Stimulated activated CD4-positive, alpha-beta T cell treated with anti-CD3 and anti-CD28 coated beads, Interleukin-2, amount 100 ng/mL, for 24 hours (primary cell): ENCODE measurements around the gene PARP12.

Experiments
- DNase-seq, 2 donors: peaks; one replicate each; pipeline ENCODE4 v3.0.0-alpha.2; 2020

The PARP12 gene

DNA sequence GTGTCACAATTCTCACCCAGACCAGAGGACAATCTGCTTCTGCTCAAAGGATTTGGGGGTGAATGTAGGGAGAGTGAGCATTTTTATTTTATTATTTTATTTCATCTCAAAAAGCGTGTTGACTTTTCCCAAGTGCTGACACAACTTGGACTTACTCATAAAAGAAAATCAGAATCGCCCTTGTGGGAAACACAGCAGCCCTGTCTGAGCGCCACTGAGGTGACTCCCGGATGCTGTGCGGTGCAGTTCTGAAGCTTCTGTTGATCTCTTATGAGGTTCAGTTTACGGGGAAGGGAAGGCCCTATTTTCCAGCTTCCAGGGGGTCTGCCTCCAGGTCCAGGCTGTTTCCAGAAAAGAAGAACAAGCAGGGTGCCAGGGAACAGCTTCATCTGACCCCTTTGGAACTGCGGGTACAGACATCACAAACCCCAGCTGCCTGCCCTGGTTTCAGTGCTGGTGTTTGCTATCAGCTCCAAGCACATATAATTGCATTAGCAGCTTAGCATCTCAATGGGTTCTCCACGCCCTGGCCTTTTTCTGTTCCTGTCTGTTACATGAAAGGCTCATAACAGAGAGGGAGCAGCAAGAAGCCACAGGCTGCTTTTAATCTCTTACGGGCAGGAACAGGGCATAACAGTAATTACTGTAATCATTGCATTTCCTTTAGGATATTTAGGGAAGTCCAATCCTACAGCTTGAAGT lies 52.4 kb downstream of the PARP12 start:
- DNase-seq: no peak

DNA sequence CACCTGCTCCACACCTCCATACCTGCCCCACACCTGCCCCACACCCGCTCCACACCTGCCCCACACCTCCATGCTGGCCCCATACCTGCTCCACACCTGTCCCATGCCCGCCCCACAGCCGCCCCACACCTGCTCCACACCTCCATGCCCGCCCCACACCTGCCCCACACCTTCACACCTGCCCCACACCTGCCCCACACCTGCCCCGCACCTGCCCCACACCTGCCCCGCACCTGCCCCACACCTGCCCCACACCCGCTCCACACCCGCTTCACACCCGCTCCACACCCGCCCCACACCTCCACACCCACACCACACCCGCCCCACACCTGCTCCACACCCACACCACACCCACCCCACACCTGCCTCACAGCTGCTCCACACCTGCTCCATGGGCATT lies 53.0 kb downstream of the PARP12 start:
- no peak for DNase-seq

DNA sequence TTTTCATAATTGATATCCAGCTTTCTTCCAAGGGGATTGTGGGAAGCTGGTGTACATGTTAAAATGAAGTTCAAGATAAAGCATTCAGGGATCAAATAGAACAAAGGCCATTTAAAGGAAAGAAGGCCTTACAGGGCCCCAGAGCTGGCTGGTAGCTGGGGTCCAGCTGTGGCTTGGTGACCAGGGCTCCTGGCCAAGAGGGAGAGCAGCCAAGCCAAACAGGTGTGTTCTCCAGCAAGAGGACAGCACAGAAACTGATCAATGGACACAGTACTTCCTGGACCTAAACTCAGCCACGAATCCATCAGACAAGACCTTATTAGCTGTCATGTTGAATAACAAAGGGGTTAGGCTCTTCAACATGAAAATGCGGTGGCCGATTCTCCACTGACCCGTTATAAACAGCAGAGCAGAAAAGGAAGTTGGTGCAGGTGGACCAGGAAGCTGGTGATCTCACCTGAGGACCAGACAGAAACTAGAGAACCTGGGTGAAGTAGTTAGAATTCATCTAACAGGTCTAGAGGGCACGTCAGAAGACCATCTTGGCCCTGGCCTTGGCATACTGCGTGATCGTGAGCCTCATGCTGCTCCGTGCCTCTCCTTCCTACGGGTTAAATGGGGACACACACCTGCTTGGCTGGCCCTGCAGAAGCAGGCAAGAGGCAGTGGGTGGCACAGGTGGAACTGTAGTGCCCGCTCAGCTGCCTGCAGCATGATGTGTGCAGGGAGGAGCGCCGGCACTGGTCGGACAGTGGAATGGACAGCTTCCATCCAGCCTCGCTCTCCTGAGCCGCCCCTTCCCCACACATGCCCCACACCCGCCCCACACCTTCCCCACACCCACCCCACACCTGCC lies 53.8 kb downstream of the PARP12 start:
- no peak for DNase-seq

DNA sequence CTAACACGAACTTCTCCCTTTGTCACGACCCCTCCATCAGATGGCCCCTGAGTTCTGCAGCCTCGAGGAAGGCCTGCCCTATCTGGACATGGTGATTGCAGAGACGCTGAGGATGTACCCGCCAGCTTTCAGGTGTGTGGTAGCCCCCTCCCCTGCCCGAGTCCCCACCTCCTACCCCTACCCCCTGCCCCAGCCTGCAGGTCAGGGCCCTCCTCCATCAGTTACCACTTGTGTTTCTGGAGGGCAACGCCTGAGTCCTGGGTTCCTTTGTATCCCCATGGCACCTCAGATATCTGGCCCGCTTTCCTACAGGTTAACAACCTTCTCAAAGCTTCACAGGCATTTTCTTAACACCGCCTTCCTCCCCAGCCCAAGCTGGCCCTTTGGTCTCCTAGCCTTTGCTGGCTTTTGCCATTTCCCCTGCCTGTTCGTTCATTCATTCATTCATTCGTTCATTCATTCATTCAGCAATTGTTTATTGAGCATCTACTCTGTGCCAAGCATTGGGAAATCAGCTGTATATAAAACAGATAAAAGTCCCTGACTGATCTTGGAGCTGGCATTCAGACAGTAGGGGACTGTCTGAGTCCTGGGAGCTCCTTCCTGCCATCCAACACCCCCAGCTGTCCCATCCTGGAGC lies 55.6 kb downstream of the PARP12 start:
- DNase-seq: no peak

DNA sequence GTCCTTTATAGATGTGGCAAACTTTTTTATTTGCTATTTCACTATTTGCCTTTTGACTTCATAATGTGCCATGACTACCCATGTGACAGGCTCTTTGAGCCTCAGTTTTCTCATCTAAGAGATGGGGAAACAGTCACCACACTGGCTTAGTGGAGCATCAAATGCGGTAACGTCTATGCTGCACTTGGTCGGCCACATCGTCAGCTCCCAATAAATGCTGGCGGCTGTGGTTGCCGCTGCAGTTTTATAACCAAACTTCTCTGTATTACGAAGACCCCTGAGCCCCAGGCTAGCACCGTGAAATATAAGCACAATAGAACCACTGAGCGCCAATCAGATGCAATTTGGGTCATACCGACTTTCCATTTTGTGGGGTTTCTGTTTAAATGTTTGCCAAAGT lies 56.2 kb downstream of the PARP12 start:
- DNase-seq: no peak

DNA sequence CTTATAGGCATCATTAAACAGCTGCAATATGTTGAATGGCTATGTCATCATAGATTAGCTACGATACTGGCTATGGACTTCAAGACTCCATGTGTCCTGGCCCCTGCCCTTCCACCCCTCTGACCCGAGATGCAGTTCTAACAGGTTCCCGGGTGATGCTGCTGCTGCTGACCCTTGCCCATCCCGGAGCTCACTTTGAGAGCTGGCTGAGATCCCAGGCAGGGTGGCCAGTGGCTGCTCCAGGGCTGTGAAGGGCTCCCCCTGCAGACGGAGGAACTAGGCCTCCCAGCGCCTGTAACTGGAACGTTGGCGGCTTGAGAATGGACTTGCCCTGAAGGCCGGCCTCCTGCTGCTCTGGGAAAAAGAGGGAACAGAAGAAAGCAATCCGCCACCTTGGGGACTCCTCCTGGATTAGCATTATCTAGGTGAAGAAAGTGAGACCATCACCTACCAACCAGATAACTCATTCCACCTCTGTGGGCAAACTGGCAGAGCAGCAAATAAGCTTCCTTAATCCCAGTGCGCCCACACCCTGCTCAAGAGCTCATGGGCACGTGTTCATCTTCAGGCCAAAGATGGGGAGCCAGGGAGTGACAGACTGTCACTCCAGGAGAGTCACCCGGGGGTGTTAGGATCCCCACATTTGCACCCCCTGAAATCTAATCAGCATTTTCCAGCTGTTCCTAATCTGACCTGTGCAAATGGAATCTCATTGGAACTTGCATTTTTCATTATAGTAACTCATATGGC lies 56.8 kb downstream of the PARP12 start:
- DNase-seq: no peak

DNA sequence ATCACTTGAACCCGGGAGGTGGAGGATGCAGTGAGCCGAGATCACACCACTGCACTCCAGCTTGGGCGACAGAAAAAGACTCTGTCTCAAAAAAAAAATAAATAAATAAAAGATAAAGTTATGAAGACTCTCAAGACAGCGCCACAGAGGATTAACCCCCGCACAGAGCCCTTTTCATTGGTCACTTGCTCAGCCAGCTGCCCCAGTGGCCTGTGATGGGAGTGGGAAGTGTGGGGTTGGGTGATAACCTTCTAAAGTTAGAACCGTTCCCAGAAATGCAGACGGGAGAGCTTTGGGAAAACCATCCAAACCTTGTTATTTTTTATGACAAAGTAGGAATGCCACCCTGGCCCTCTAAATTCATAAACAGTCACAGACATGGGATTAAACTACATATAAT lies 57.4 kb downstream of the PARP12 start:
- DNase-seq: no peak

DNA sequence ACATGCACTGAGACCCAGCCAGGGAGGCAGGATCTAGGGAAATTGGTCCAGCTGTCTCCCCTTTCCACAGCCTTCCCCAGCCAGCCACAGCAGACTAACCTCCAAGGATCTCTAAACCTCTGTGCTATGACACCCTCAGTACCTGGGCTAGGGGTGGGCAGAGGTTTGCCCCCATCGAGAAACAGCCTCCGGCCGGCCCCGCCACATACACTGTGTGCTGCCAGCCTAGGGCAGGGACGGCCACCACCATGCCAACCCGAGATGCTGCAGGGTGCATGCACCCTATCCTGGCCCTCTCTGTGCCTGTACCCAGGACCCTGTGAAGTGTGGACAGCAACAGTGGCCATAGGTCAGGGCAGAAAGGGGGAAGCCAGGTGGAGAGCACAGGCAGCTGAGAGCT lies 58.1 kb downstream of the PARP12 start:
- no peak for DNase-seq

DNA sequence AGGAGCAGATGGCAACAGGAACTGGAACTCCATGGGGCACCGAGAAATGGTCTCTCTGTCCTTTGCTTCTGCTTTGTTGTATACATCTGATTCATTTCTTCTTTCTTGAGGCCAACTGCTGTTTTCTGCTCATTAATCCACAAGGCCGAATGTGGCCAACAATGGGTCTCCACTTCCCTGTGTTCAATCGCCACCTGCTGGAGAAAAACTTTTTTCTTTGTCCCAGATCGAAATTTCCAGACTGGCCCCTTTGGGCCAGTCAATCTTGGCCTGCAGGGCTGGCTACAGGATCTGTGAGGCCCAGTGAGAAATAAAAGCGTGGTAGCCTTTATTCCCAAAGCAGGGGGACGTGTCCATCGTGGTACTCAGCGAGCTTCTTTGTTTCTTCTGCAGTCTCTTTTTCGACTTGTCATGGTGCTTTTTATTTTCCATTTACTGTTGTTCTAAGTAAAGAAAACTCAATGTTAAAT lies 58.8 kb downstream of the PARP12 start:
- peak; percentile 12 to 25 for DNase-seq

DNA sequence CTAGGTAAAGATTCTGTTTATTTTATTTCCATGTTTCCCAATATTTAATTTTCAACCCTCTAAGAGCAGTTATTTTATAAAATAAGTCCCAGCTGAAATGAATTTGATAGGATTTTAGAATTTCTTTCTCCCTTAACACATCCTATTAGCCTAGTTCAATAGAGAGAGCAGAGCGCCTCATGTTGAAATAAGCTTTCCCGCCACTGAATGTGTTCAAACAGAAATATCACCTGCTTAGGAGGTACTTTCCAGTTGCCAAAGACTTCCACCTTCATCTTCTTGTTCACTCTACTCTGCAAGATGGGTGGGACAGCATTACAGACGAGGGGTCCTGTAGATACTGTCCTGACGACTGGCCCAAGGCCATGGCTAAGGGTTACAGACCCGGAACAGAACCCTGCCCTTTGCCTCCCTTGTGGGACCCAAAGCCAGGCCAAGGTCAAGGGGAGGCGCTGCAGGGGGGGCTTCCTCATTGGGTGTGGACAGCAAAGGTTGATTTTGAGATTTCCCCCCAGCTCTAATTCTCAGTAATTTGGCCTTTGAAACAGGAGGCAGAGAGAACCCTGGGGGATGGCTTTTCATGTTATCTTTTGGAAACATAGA lies 62.0 kb downstream of the PARP12 start:
- no peak for DNase-seq

DNA sequence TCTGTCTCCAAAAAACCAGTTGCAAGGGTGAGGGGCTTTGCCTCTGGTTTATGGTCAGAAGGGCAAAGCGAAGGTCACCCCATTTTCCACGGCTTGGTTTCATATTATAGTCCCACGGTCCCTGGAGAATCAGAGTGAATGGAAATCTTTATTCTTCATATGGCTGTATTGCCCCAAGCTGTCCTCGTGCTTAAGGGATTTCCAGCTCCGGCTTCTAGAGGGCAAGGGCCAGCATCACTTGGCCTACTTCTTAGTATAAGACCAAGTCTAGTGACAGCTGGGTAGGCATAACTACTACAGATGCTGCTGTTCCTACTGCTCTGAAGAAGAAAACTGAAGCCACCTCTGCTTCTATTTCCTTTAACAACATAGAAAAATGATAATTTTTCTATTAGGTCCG lies 63.2 kb downstream of the PARP12 start:
- DNase-seq: no peak

DNA sequence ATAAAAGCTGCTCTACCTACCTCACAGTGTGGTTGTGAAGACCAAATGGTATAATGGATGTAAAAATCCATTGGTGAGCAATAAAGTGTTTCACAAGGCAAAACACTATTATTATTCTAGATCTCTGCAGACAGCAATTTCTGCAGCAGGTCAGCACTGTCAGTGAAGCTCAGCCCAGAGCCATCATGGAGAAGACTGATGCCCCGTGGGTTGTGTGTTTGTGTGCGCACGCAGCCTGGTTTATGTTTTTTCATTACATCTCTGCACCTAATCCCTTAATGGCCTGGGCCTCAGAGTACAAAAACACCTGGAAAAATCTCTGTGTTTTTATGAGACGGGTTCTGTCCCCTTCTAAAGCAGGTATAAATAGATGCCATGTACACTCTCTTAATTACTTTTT lies 64.2 kb downstream of the PARP12 start:
- no peak for DNase-seq

DNA sequence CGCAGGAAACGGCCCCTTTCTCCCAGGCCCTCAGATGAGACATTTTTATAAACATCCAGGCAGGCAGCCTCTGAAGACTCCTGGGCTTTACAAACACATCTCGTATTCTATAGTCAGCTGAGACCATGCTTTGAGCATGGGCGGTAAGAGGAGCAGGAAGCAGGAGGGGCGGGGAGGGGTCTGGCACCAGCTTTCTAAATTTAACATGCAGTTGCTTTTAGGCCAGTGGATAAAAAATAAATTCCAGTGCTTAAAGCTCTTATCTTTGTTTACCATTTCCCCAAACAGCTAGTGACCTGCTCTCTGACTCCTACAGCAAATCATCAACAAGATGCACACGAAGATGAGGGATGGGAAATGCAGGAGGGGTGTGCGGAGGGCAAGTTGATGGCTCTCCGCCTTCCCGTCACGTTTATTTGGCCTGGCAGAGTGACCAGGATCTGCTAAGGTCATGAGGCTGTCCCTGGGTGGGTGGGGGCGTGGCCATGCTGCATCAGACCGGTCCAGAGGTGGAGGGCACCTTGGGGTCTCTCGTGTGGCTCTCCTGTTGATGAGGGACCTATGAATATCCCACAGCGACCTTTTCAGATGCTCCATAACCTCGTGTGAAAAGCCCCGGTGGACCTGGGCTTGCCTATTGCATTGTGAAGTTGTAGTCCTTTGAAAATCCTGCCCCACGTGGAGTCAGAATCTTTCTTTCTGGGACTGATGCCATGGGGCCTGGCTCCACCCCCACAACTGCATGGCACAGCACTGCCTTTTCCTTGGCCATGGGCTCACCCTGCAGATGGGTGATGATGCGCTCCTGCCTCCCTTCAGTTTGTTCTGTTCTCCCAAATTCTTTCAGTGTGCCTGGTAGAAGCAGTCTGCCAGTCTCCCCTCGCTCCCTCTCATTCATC lies 67.5 kb downstream of the PARP12 start:
- no peak for DNase-seq

DNA sequence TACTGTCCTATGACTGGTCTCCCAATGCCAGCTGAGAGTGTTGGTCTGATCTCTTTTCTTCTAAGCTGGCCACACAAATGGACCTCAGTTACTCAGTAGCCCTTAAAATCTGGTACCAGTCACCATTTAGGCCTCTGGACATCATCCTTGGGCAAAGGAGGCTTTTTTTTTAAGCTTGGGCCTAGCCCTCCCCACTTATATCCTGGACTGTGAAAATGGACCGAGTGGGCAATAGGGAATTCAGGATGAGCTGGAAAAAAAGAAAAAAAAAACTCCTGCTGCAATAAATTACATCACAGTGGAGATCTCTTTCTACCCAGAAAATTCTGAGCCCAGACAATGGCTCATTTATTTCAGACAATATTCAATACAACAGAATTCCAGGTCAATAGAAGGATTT lies 68.4 kb downstream of the PARP12 start:
- DNase-seq: no peak

DNA sequence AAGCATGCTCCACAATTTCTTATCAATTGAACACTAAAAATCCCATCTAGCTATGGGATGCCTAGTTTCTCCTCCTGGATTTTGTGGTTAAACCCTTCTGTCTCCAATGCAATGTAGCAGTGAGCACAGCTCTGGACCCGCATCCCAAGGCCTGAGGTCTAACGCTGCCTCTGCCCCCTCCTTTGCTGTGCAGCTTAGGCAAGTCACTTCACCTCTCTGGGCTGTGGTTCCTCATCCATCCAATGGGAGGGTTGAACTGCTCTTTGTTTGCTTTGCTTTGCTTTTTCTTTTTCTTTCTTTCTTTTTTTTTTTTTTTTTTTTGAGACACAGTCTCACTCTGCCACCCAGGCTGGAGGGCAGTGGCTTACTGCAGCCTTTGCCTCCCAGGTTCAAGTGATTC lies 69.2 kb downstream of the PARP12 start:
- DNase-seq: no peak

DNA sequence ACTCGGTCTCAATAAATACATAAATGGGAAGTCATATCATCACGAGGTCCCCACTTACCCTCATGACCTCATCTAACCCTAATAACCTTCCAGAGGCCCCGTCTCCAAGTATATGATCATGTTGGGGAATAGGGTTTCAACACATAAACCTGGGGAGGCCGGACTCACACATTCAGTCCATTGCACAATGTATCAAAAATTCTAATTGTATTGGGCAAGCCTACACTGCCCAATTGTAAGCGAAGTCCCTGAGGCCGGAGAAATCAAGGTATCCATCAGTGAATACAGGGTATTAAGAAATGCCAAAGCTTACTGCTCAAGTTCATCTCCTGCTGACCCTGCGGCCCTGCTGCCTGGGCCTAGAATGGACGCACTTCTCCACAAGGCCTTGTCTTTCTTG lies 69.6 kb downstream of the PARP12 start:
- no peak for DNase-seq

DNA sequence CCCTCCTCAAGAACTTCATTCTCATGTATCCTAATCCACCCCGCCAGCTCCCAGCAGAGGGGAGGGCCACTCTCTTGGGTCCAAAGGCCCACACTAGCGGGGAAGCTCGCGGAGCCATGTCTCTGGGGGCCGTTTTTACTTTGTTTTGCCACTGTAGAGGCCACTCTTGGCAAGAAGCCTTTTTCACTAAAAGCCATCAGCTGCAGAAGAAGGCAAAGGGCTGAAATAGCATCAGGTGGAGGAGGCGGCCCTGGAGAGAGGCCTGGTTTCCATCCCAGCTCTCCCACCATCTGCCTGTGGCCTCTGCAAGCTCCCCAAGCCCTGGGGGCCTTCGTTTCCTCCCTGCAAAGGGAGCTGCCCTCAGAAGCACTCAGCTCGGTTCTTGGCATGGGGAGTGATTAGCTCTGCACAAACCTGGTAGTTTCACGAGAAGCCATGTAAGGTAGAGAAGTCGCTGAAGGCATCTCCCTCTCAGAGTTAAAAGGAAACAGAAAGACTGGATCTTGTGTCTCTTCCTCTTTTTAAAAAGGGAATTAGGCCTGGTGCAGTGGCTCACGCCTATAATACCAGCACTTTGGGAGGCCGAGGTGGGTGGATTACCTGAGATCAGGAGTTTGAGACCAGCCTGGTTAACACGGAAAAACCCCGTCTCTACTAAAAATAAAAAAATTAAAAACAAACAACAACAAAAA lies 70.3 kb downstream of the PARP12 start:
- no peak for DNase-seq

DNA sequence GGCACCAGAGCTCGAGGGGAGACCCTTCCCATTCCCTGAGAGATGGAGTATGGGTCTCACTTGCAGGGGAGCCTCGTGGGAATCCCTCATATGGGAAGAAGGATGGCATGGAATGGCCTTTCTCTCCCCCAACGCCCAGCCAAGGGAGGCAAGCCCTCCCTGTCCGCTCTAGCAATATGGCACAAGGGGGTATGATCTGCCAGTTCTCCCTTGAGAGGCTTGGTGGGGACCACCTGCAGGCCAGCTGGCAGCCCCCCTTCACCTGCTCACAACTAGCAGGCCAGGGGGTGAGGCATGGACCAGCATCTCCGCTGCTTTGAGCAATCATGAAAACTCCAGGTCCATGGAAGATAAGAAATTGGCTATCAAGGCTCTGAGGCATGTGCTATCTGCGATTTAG lies 70.8 kb downstream of the PARP12 start:
- DNase-seq: no peak

DNA sequence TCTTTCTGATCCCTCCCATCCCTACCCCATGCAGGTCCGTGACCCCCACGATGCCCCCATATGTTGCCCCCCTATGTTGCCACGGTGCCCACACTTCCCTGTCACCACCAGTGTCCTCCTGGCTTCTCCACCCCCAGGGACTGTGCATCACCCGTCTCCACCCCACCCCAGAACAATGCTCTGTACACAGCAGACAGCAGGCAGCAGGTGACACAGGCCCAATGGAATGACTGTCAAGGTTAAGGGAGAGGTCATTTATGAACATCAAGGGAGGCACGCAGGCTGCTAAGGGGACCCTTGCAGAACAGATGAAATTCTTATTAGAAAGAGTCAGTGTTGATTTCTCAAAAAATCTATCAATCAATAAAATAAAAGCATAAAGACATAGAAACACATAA lies 71.5 kb downstream of the PARP12 start:
- DNase-seq: no peak

DNA sequence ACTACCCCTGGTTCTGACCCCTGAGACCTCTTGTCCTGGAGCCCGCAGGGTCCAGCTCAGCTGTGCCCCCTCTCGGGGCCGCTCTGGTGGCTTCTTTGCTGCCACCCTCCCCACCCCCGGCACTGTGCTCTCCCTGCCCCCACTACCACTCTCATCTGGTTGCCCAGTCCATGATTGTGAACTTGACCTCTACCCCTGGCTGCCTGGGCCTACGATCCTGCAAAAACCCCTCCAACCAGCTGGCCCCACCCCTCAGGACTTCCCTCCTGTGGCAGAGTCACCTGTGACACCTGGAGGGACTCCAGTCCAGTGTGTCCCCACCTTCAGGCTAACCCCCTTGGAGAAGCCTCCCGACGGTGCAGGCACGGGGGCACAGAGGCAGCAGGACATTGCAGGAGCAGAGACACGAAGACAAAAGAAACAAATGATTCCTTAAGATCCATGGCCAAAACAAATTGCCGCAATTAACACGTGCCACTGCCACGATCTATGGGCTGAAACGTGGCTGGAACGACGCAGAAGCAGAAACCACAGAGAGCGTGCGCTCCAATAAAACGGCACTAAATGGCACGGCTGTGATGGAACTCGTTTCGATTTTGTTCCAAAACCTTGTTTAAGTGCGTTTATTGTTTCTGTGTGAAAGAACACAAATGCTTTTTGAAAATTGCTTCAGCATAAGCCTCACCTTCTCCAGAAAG lies 72.0 kb downstream of the PARP12 start:
- DNase-seq: no peak
